Fibroblast of skin of left quadriceps (primary cell): ENCODE results near the gene RALBP1.
A peak's percentile ranks its signal among the peaks of the same experiment; 100 is the strongest.
"Not testable (repeated sequence)": the region's sequence is repeated elsewhere in the genome, so short reads cannot be mapped to it uniquely, and the experiment has no call there.

Source experiments
- DNase-seq, 2 experiments: peaks; one replicate each; pipeline ENCODE4 v3.0.0-alpha.2; 2013; ENCODE audit warnings: low read depth in 2 of 2

The RALBP1 gene

DNA sequence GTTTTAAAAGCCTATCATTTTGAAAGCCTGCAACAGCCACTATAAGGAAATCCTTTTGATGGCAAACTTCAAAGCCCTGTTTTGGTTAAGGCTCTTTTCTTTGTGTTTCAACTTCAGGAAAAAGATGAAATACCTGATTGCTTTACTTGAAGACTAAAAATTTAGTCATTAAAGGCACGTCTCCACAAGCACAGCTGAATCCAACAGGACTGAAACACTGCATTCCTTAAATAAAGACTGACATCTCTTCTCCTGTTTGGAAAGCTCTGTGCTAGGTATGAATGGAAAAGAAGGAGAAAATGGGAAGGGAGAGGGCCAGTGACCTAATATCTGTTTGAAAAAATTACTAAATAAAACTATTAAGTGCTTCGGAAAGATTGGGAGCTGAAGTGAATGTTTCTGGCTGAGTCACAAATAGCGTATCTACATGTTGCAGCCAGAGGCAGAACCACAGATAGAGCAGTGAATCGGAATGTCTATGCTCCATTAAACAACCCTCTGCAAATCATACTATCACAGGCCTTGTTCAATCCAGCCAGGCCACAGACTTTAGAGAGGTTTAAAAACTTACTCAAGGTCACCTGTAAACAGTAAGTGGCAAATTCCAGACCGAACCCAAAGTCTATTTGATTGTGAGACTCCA lies 21.1 kb upstream of the RALBP1 start:
- no peak for DNase-seq

DNA sequence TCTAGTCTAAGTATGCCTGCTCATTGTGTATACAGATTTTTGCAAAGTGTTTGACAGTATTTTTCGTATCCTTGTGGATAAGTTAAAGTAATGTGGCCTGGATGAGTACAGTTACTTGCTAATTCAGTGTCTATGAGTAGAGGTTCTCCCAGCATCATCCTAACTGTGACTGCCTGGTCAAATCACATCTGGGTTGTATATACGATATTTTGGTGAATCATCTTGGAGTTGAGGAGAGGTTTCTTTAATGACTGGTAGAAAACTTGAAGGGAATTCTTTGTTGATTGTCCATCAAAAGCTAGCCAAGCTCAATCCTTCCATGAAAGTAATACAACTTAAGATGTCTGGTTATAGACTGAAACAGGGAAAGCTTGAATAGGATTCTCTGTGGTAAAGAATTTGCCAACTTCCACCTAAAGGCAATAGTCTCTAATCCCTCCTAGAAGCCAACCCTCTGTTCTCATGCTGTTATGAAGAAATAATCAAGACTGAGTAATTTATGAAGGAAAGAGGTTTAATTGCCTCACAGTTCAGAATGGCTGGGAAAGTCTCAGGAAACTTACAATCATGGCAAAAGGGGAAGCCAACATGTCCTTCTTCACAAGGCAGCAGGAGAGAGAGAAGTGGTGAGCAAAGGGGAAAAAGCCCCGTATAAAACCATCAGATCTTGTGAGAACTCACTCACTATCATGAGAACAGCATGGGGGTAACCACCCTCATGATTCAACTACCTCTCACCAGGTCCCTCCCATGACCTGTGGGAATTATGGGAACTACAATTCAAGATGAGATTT lies 19.4 kb upstream of the RALBP1 start:
- DNase-seq, result no peak

DNA sequence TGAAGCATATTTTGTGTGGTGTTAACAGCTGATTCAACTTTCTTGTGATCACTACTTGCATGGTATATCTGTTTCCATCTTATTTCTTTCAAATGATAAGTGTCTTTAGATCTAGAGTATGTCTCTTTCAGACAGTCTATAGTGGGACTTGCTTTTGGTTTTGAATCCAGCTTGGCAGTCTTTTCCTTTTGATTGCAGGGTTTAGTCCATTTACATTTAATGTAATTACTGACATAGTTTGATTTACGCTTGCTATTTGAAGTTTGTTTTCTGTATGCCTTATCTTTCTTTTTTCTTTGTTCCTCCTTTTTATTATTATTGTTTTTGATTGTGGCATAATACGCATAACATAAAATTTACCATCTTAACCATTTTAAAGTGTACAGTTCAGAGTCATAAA lies 9.2 kb upstream of the RALBP1 start:
- DNase-seq, result no peak

DNA sequence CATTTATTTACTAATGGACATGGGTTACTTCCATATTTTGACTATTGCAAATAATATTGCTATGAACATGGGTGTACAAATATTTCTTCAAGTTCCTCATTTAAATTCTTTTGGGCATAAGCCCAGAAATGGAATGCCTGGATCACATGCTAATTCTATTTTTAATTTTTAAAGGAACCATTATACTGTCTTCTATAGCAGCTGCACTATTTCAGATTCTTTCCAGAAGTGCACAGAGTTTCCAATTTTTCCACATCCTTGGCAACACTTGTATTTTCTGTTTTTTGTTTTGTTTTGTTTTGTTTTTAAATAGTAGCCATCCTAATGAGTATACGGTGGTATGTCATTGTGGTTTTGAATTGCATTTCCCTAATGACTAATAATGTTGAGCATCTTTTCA lies 8.5 kb upstream of the RALBP1 start:
- DNase-seq, result no peak

DNA sequence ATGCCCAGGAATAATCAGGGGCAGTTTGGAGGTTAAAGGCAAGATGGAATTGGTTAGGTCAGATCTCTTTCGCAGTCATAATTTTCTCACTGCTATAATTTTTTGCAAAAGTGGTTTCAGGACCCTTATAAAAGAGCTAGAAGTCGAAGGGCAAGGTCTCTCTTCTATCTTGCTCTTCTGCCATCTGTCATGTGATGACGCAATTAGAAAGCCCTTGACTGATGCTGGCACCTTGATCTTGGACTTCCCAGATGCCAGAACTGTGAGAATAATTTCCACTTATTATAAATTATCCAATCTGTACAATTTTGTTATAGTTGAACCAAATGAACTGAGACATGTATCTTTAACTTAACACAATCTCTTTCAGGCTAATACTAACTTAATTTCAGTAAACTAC lies 6.3 kb upstream of the RALBP1 start:
- DNase-seq, result no peak

DNA sequence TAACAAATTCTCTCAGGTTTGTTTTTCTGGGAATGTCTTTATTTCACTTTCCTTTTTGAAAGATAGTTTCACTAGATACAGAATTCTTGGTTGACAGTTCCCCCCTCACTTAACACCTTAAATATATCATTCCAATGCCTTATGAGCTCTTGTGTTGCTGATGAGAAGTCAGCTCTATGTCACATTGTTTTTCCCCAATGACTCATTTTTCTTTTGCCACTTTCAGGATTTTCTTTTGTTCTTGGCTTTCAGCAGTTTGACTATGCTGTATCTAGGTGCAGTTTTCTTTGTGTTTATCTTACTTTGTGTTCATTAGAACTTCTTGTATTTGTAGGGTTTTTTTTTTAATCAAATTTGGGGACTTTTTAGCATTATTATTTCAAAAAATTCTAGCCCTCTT lies 5.6 kb upstream of the RALBP1 start:
- DNase-seq, result no peak

DNA sequence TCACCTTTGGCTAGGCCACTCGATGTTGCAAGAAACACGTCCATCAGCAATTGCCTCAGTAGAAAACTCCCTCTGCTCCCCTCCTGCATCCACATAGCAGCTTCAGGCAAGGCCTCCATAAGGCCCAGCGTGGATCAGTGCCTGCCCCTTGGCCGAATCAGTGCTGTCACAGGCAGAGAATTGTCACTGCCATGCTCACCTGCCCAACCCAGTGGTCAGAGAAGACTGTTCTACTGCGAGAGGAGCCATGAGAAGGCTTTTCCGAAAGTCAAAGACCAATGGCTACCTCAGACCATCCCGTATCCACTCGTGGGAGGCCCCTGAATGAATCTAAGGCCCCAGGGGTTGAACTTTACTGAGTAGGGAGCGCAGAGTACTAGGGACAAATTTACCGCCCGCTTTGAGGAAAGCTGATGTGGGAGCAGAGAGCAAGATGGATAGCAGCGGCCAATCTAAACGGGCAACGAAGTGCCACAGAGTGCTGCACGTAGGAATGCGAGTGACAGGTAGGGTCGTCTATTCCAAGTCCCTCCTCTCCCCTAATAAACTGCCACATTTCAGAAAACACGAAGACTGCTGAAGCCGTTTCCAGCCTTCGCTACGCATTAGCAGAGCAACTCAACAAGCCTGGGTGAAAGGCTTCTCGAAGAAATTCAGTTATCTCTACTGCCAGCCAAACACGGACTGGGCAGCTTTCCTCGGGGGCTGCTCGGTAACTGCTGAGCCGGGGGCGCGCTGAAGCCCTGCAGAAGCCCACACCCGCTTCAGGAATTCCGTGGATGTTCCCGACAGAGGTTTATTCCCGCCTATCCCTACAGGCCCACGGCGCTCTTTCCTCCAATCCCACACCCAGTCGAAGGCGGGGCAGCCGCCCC lies 968 bp upstream of the RALBP1 start:
- DNase-seq, result peak; percentile 61 to 66

DNA sequence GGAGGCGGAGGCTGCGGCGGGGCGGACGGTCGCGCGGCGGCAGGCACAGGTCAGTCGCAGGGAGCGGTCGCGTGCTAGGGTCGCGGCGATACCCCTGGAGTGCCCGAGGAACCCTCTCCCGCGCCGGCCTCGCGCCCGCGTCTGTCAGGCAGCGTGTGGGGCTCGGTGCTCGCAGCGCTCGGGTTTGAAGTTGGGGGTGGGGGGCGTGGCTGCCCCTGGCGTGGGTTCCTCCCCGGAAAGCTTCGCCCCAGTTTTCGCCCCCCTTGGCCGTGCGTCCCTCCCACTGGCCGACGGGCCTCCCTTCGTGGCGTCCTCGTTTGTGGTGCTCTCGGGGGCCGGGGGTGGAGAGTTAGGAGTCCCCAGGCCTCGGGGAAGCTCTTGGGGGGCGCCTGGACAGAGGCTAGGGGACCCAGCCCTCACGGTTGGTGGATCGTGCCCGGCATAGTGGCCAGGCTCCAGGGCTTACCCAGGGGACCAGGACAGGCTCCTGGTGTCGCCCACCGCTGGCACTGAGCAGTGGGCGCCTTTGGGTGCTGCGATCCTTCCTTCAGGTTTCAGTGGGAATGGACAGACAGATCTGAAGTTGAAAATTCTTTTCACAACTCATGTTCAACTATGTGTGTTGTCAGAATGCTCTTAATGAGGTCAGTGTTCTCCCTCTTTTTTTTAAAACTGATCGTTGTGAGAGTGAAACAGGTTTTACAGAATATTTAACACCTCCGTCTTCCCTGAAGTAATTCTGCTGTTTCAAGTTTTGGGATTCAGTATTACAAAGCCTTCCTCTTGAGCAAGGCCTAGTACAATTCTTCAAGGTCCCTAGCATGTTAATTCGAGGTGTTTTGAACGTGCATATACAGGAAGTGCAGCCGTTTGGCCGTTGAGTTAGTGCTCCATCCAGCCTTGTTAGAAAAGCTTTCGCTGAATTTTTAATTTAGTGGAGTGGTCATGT lies 604 bp downstream of the RALBP1 start:
- DNase-seq, result no peak

DNA sequence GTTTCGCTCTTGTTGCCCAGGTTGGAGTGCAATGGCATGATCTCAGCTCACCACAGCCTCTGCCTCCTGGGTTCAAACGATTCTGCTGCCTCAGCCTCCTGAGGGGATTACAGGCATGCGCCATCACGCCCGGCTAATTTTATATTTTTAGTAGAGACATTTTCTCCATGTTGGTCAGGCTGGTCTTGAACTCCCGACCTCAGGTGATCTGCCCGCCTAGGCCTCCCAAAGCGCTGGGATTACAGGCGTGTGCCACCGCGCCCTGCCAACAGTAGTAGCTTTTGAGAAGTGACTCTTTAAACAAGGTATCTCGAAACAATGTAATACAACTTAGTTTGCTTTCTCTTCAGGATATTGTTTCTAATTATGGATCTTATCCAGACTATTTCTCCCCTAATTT lies 1.6 kb downstream of the RALBP1 start:
- DNase-seq, result not testable (repeated sequence)

DNA sequence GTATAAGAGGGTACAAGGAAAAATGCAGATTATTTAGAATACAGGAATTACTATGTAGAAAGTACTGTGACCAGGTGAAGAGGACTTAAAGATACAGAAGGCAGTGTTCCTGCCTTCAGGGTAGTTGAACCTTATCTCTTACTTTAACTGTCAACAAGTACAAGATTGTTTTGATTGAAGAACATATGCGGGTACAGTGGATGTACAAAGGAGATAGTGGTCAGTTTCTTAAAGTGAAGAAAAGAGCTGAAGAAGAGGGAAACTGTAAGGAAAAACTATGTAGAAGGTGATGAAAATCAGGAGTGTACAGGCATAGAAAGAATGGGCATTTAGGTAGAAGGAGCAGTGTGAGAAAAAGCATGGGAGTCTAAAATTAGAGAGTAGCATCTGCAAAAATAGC lies 2.2 kb downstream of the RALBP1 start:
- no peak for DNase-seq

DNA sequence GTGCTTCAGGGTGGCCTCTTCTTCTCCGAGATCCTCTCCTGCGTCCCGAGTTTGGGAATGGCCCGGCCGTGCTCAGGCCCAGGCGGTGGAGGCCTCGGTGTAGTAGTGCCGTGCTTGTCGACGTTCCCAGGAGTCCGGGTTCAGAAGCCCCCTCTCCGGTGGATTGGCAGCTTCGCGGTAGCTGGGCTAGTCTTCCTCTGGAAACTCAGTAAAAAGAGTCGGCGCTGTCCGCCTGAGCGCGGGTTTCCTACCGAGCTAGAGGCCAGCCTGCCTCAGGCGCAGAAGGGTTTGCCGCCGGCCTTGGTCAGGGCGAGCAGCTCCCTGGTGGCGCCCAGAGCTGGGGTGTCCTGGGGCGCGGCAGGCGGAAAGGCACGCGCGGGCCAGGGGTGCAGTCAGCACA lies 3.2 kb downstream of the RALBP1 start:
- DNase-seq, result no peak

DNA sequence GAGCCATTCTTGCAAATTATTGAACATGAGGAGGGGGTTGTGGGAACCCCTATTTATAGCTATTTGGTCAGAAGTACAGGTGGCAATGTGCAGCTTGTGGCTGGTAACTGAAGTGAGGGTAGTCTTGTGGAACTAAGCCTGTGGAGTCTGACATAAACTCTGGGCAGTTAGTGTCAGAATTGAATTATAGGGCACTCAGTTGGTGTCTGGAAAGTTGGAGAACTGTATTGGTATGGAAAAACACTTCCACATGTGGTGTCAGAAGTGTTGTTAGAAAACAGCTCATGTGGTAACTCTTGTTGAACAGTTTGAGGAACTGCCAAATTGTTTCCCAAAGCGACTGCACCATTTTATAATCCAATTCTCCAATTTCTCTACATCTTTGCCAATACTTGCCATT lies 7.5 kb downstream of the RALBP1 start:
- DNase-seq, result no peak

DNA sequence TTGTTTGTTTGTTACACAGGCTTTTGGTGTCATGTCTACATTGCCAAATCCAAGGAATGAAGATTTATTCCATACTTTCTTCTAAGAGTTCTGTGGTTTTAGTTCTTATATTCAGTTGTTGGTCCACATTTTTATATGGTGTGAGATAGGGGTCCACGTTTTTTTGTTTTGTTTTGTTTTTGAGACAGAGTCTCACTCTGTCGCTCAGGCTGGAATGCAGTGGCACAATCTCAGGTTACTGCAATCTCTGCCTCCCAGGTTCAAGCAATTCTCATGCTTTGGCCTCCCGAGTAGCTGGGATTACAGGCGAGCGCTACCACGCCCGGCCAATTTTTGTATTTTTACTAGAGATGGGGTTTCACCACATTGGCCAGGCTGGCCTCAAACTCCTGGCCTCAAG lies 8.2 kb downstream of the RALBP1 start:
- no peak for DNase-seq

DNA sequence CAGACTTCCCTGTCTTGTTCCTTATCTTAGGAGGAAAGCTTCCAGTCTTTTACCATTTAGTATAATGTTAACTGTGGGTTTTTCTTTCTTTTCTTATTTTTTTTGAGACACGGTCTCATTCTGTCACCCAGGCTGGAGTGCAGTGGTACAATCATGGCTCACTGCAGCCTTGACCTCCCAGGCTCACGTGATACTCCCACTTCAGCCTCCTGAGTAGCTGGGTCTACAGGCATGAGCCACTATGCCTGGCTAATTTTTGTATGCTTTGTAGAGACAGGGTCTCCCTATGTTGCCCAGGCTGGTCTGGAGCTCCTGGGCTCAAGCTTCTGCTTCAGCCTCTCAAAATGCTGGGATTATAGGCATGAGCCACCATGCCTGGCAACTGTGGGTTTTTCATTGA lies 9.5 kb downstream of the RALBP1 start:
- not testable (repeated sequence) for DNase-seq

DNA sequence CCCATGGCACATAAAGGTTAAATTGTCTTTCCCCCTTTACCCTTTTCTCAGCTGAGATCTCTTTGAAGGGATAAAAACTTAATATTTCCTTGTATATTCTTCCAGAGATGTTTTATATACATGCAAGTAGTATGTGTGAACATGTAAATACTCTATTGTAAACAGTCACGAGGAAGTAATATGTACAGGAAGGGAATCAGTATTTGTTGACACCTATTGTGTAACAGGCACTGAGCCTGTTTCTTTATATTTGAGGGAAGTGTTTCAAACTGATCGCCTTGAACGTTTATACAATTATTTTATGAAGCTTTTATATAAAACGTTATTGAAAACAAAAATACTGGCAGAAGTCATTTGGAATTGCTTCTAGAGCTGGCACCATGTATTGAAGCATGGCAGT lies 13.2 kb downstream of the RALBP1 start:
- no peak for DNase-seq

DNA sequence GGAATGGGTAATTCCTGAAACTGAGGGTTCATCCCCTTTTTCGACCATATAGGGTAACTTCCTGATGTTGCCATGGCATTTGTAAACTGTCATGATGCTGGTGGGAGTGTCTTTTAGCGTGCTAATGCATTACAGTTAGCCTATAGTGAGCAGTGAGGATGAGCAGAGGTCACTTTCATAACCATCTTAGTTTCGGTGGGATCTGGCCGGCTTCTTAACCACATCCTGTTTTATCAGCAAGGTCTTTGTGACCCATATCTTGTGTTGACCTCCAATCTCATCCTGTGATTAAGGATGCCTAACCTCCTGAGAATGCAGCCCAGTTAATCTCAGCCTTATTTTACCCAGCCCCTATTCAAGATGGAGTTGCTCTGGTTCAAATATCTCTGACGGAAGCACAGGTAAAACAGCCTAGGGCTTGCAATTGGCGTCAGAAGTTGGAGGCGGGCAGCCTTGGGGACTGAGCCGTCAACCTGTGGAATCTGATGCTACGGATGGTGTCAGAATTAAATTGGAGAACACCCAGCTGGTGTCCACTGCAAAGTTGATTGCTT lies 19.5 kb downstream of the RALBP1 start:
- no peak for DNase-seq

DNA sequence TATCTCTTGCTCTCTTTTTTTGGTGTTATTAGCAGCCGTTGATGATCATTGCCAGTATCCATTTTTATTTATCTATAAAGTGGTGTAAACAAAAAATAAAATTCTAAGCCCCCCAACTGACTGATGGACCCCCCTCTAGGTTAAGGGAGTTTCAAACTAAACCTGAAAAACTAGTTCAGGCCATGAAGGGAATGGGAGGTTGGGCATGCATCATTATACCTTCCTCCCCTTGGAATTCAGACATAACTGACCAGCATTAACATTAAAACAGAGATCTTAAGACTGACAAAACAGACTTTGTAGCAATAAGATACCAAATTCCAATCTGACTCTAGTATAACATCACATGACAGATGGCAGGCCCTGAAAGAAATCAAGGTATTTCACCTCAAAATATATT lies 20.2 kb downstream of the RALBP1 start:
- no peak for DNase-seq

DNA sequence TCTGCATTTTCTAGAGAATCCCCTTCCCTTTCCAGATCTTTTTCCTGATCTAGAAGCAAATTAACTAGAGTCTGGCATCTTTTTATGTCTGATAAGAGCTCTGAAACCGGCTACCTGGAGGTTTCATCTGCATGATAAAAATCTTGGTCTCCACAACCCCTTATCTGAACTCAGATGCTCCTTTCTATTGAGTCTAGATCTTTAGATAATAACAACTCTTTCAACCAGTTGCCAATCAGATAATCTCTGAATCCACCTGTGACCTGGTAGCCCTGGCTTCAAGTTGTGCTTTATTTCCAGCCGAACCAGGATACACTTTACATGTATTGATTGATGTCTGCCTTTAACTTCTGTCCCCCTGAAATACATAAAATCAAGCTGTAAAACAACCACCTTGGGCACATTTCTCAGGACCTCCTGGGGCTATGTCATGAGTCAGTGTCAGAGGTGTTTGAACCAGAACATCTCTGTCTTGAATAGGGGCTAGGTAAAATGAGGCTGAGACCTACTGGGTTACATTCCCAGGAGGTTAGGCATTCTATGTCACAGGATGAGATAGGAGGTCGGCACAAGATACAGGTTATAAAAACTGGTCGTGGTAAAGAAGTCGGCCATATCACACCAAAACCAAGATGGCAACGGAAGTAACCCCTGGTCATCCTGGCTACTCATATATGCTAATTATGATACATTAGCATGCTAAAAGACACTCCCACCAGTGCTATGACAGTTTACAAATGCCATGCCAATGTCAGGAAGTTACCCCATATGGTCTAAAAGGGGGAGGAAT lies 20.8 kb downstream of the RALBP1 start:
- no peak for DNase-seq

DNA sequence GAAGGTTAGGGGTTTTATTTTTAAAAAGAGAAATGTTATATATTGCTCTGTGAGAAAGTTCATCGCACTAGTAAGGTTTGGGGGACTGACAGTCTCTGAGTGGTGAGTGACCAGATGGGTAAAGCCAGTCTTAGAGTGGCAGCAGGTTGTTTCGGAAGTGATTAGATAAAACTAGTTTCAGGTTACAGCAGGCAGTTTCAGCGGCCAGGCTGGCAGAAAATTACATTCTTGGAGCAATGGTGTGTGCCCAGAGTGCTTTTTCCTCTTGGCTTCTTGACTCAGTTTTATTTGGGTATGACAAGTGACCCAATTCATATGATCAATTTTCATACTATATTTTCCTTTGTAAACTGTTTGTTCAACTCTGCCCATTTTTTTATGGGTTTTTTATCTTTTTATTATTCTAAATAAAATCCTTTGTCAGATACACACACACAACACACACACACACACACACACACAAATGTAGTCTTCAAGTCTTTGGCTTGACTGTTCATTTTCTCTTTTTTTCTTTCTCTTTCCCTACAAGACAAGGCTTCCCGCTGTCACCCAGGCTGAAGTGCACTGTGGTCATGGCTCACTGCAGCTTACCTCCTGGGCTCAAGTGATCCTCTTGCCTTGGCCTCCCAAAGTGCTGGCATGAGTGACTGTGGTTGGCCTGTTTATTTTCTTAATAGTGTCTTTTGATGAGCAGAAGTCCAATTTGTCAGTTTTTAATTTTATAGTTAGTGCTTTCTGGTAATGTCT lies 30.9 kb downstream of the RALBP1 start:
- DNase-seq, result no peak
